MM.1S (cell line): ENCODE results near the gene TENT4A.

Experiments
- EZH2phosphoT487 ChIP-seq: fragments of 300-600 bp; sonication (generic); IDR thresholded peaks from 2 replicates; pipeline ENCODE4 v1.6.1; 2018; ENCODE audit warnings: antibody characterized with exemption, low read length
- TF ChIP-seq, protein P1 (sequence below): fragments of 300-600 bp; sonication (generic); IDR thresholded peaks from 2 replicates; pipeline ENCODE4 v1.5.1; 2016; ENCODE audit warnings: antibody characterized with exemption, low read length, mixed read lengths

DNA sequence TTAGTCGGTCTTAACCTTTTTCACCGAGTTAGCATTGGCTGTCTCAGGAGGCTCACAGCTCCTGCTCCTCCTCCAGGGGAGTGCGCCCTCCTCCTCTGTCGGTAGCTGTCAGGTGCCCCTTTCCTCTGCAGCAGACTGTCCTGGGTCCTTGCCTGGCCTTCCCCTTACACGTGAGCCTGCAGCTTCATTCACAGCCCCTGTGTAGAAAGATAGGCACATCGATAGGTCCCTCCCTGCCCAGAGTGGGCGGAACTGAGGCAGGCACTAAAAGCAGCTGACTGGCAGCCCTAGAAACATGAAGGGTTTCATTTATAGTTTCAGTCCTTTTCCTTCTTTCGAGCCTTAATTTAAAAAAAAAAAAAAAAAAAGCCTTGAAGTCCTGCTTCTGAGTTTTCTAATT lies 17.2 kb downstream of the TENT4A start:
- TF ChIP-seq, protein P1, sequence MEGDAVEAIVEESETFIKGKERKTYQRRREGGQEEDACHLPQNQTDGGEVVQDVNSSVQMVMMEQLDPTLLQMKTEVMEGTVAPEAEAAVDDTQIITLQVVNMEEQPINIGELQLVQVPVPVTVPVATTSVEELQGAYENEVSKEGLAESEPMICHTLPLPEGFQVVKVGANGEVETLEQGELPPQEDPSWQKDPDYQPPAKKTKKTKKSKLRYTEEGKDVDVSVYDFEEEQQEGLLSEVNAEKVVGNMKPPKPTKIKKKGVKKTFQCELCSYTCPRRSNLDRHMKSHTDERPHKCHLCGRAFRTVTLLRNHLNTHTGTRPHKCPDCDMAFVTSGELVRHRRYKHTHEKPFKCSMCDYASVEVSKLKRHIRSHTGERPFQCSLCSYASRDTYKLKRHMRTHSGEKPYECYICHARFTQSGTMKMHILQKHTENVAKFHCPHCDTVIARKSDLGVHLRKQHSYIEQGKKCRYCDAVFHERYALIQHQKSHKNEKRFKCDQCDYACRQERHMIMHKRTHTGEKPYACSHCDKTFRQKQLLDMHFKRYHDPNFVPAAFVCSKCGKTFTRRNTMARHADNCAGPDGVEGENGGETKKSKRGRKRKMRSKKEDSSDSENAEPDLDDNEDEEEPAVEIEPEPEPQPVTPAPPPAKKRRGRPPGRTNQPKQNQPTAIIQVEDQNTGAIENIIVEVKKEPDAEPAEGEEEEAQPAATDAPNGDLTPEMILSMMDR, result no peak
- TF ChIP-seq EZH2phosphoT487, result no peak
